Stimulated activated CD8-positive, alpha-beta memory T cell treated with anti-CD3 and anti-CD28 coated beads, Interleukin-4, amount 100 ng/mL, for 24 hours (primary cell): ENCODE data around the gene PNKD.
"Not testable (repeated sequence)": the region's sequence is repeated elsewhere in the genome, so short reads cannot be mapped to it uniquely, and the experiment has no call there.

Source experiments
- DNase-seq: peaks from one replicate; pipeline ENCODE4 v3.0.0-alpha.2; 2020; ENCODE audit warnings: low read depth

Gene PNKD

DNA sequence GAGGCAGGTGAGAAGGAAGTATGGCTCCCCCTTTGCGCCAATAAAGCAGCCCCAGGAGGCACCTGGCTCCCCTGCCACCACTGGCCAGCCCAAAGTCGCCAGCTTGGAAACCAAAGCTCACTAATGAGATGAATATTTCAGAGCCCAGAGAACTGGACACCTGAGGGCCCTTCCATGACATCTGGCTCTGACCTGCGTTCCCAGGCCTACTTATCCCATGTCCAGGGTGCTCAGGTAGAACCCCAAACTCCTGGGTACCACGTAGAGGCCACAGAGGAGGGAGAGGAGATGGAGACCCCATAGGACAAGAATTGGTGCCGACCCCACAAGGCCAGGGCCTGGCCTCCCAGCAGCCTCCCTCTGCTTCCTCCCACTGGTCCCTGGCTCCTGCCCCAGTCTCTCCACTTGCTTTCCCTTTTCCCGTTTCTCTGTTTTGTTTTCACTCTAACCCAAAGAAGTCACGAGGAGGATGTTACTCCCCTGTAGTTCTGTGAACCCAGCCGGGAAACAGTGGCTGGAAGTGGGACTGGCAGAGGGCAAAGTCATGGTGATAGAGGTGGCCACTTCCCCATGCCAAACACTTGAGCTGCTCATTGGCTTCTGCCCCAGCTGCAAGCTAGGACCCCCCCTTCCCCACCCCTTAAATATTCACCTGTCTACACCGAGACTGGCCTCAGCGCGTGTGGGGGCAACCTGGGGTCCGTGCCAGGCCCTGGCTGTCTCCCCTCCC, 21.2 kb downstream of the PNKD start:
- no peak for DNase-seq

GRCh38 chr2:218292048-218293014, 22.0 kb downstream of the PNKD start, which contains the start of gene TMBIM1:
TMBIM1 (minus strand) TSS chr2:218292503; CDS start chr2:218282141, 10,362 bp downstream.
- DNase-seq = peak; percentile 67

DNA sequence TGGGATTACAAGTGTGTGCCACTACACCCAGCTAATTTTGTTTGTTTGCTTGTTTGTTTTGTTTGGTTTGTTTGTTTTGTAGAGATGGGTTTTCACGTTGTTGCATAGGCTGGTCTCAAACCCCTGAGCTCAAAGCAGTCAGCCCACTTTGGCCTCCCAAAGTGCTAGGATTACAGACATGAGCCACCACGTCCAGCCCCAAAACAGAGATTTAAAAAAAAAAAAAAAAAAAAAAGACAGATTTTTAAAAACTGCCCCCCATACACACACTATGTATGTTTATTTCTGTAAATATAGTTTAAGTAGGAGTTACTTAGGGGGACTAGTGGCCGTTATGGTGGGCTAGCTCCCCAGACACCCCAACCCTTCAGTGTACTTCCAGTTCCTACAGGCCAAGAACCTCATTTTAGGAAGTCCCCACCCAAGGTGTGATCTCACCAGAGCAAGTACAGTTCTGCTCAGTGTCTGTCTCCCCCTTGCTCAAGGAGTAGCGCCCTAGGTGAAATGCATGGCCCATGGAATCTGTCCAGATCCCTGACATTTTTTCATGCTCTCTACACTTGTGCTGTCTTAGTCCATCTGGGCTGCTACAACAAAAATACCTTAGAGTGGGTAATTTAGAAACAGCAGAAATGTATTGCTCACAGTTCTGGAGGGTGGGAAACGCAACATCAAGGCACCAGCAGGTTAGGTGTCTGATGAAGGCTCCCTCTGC, 23.6 kb downstream of the PNKD start:
- no peak for DNase-seq

DNA sequence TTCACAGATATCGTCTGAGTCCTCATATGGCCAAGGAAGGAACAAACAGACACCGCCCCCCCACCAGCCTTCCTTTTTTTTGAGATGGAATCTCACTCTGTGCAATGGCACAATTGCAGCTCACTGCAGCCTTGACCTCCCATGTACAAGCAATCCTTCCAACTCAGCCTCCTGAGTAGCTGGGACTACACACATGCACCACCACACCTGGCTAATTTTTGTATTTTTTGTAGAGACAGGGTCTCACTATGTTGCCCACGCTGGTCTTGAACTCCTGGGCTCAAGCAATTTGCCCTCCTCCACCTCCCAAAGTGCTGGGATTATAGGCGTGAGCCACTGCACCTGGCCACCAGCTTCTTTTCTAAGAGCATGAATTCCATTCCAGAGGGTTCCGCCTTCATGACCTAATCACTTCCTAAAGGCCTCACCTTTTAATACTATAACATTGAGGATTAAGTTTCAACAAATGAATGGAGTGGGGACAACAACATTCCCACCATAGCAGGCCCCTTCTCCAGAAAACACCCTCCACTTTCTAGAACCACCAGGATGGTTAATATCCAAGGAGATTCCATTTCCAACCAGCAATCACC, 24.2 kb downstream of the PNKD start:
- no peak for DNase-seq

DNA sequence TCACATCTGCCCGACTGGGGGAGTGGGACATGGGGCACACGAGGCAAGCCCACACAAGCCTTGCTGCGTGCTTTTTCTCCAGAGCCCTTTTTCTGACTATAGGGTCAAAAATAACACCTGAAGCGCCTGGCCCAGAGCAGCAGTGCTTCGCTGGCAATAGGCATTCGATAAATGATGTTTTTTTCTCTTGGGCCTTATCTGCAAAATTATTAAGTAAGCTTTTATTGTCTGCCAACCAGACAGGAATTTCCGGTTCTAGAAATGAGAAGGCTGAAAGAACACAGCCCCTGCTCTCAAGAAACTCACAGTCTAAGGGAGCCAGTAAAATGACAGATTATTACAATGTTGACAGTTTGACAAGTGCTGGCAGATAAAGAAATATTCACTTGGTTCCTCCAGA, 24.7 kb downstream of the PNKD start:
- DNase-seq = no peak

- no peak for DNase-seq
These were observed 25.9 kb downstream of the PNKD start for GRCh38 chr2:218296200-218296599.

DNA sequence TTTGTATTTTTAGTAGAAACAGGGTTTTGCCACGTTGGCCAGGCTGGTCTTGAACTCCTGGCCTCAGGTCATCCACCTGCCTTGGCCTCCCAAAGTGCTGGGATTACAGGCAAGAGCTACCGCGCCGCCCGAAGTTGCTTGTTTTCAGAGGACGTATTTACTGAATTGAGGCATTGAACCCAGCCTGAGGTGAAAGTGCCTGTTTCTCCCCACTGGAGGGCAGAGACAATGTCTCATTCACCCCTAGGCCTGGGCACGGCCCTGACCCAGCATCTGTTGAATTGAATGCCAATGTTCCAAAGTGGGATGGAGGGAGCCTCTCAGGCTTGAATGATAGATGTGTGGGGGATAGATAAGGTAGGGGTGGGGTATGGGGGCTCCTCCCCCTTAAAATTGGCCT, 26.5 kb downstream of the PNKD start:
- no peak for DNase-seq

DNA sequence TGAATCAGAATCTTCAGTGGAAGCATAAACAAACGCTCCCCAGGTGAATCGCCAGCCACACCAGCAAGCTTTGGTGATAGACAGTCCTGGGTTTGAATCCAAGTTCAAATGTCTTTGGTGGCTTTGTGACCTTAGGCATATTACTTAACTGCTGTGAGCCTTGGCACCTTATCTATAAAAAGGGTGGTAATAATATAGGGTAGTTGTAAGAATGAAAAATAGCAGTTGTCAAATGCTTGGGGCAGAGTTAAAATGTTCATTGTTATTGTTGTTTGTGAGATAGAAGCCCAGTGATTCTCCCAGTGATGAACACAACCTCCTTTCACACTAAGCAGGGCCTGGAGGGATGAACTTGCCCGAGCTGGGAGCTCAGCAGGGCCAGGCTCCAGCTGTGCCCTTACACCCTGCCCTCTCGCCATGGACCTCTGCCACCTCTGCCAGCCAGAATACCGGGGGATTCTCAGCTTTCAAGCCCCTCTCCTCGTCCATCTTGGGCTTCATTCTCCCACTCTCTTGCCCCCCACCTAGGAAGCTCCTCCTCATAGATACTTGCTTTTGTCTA, 28.1 kb downstream of the PNKD start:
- DNase-seq = no peak

- no peak for DNase-seq
These were observed 29.8 kb downstream of the PNKD start for GRCh38 chr2:218300141-218300540.

- DNase-seq = peak; percentile 73
These were observed 31.0 kb downstream of the PNKD start for GRCh38 chr2:218301176-218301819.

DNA sequence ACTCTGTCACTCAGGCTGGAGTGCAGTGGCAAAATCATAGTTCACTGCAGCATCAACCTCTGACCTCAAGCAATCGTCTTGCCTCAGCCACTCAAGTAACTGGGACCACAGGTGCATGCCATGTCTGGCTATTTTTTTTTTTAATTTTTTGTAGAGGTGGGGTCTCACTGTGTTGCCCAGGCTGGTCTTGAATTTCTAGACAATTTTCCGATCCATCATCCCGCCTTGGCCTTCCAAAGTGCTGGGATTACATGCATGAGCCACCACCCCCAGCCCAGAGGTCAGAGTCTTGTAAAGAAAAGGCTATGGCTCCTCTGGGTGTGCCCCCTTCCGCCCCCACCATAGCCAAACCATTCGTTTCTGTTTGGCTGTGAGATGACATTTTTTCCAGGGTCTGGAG, 35.1 kb downstream of the PNKD start:
- no peak for DNase-seq

GRCh38 chr2:218306184-218306920, 36.0 kb downstream of the PNKD start:
- DNase-seq = no peak

GRCh38 chr2:218307415-218308090, 37.2 kb downstream of the PNKD start:
- DNase-seq = no peak

DNA sequence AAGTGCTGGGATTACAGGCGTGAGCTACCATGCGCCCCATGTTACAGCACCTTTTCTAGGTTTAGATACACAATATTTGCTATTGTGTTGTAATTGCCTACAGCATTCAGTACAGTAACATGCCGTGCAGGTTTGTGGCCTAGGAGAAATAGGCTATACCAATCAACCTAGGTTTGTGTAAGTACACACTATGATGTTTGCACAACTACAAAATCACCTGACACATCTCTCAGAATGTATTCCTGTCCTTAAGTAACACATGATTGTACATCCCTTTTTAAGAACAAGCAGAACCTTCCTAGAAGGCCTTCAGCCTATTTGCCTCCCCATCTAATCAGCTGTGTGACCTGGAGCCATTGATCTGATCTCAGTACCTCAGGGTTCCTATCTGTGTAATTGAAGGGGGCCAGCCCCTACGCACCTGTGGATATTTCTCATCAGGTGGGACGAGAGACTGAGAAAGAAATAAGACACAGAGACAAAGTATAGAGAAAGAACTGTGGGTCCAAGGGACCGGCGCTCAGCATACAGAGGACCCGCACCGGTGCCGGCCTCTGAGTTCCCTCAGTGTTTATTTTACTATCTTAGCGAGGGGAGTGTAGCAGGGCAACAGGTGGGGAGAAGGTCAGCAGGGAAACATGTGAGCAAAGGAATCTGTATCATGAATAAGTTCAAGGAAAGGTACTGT, 40.7 kb downstream of the PNKD start:
- DNase-seq = no peak

DNA sequence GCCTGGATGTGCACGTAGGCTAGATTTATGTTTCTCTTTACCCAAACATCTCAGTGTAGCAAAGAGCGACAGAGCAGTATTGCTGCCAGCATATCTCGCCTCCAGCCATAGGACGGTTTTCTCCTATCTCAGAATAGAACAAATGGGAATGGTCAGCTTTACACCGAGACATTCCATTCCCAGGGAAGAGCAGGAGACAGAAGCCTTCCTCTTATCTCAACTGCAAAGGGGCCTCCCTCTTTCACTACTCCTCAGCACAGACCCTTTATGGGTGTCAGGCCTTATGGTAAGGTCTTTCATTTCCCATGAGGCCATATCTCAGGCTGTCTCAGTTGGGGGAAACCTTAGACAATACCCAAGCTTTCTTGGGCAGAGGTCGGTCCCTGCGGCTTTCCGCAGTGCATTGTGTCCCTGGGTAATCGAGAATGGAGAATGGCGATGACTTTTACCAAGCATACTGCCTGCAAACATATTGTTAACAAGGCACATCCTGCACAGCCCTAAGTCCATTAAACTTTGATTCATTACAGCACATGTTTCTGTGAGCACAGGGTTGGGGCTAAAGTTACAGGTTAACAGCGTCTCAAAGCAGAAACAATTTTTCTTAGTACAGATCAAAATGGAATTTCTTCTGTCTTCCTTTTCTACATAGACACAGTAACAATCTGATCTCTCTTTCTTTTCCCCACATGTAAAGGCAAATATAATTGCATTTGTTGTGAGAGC, 41.4 kb downstream of the PNKD start:
- not testable (repeated sequence) for DNase-seq

GRCh38 chr2:218312267-218312756, 42.0 kb downstream of the PNKD start:
- DNase-seq = no peak

DNA sequence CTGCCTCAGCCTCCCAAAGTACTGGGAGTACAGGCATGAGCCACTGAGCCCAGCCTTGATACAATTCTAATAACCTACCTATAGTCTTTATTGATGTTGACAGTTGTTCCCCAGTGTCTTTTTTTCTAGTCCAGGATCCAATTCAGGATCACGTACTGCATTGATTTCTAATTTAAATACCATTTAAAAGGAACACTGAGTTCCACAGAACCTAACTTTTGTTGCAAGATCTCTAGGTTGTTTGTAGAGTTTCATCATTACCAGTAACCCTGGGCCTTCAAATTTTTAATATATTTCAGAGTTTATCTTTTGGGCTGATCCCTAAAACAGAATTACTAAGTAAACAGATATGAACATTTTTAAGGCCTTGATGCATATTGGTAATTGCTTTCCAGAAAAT, 43.0 kb downstream of the PNKD start:
- no peak for DNase-seq

DNA sequence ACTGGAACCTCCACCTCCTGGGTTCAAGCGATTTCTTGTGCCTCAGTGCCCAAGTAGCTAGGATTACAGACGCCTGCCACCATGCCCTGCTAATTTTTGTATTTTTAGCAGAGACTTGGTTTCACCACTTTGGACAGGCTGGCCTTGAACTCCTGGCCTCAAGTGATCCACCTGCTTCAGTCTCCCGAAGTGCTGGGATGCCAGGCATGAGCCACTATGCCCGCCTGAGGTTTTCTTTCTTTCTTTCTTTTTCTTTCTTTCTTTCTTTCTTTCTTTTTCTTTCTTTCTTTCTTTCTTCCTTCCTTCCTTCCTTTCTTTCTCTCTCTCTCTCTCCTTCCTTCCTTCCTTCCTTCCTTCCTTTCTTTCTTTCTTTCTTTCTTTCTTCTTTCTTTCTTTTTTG, 44.4 kb downstream of the PNKD start:
- not testable (repeated sequence) for DNase-seq
